ENCODE measurements around the gene RANBP1.

The RANBP1 gene

DNA sequence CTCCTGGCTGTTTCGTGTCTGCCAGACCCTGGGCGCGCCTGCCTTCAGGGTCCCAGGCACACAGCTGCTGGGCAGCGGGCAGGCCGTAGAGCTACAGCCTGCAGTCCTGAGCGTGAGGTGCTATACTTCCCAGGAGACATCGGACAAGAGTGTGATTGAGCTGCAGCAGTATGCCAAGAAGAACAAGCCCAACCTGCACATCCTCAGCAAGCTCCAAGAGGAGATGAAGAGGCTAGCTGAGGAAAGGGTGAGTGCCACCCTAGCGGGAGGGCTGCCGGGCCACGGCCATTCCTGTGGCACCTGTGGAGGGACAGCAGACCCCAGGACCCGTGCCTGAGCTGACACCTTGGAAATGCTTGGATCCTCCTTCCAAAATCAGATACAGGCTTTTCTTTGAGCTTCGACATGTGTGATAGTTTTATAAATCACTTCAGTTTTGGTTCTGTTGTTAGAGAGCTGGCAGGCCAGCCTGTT, 7.1 kb upstream of the RANBP1 start:
- ChIA-PET POLR2A (ENCODE audit: low non-redundant PET) (no interaction called here), CTCF (no interaction called here)
- TF ChIP-seq, protein P1, sequence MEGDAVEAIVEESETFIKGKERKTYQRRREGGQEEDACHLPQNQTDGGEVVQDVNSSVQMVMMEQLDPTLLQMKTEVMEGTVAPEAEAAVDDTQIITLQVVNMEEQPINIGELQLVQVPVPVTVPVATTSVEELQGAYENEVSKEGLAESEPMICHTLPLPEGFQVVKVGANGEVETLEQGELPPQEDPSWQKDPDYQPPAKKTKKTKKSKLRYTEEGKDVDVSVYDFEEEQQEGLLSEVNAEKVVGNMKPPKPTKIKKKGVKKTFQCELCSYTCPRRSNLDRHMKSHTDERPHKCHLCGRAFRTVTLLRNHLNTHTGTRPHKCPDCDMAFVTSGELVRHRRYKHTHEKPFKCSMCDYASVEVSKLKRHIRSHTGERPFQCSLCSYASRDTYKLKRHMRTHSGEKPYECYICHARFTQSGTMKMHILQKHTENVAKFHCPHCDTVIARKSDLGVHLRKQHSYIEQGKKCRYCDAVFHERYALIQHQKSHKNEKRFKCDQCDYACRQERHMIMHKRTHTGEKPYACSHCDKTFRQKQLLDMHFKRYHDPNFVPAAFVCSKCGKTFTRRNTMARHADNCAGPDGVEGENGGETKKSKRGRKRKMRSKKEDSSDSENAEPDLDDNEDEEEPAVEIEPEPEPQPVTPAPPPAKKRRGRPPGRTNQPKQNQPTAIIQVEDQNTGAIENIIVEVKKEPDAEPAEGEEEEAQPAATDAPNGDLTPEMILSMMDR (conservative IDR thresholded peaks at IDR 0.05; ENCODE audit: low read depth): no peak
- no peak for DNase-seq (ENCODE audit: low spot score)
- peak overlapping the region; percentile 87 for H3K27ac ChIP-seq

DNA sequence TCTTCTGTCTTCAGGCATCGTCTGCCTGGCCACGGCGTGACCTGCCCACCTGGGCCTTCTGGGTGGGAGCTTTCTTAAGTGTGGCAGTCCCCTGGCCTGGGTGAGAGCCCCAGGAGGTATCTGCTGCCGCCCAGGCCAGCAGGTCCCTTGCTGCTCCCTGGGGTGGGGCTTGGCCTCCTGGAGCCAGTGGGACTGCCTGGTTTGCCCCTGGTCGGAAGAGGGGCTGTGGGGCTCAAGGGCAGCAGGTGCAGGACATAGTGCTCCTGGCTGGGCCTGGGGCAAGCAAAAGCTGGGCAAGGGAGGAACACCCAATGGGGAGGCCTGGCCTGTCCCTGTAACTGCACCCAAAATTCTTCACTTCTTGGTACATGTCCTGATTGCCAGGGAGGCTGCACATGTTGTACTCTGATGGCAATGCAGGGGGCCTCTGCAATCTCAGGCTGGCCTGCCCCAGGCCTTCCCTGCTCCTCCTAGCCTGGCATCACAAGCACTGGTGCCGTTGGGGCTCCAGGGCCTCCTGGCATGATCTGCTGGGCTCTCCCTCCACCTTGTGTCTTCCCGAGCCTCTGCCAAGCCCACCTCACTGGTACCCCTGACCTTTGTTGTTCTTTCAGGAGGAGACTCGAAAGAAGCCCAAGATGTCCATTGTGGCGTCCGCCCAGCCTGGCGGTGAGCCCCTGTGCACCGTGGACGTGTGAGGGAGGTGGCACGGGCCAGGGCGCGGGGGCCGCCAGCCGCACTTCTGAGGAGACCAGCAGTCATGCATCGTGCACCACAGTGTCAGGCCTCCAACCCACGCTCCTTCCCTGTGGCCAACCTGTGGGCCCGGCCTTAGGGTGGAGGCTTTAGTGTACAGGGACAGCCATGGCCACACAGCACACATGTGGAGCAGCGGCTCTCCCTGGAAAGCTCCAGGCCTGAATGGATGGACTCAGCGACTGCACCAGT, 6.2 kb upstream of the RANBP1 start:
- H3K27ac ChIP-seq: peak overlapping the region; percentile 87
- ChIA-PET POLR2A (ENCODE audit: low non-redundant PET) (no interaction called here), CTCF (no interaction called here)
- no peak for DNase-seq (ENCODE audit: low spot score)
- TF ChIP-seq, protein P1 (conservative IDR thresholded peaks at IDR 0.05; ENCODE audit: low read depth): no peak

- POLR2A ChIA-PET (ENCODE audit: low non-redundant PET): no interaction called here
- CTCF ChIA-PET: no interaction called here
- DNase-seq (ENCODE audit: low spot score): no peak
- TF ChIP-seq, protein P1 (conservative IDR thresholded peaks at IDR 0.05; ENCODE audit: low read depth): no peak
- H3K27ac ChIP-seq: peak overlapping the region; percentile 87
Measured at GRCh38 chr22:20110359-20110985, 5.4 kb upstream of the RANBP1 start.

DNA sequence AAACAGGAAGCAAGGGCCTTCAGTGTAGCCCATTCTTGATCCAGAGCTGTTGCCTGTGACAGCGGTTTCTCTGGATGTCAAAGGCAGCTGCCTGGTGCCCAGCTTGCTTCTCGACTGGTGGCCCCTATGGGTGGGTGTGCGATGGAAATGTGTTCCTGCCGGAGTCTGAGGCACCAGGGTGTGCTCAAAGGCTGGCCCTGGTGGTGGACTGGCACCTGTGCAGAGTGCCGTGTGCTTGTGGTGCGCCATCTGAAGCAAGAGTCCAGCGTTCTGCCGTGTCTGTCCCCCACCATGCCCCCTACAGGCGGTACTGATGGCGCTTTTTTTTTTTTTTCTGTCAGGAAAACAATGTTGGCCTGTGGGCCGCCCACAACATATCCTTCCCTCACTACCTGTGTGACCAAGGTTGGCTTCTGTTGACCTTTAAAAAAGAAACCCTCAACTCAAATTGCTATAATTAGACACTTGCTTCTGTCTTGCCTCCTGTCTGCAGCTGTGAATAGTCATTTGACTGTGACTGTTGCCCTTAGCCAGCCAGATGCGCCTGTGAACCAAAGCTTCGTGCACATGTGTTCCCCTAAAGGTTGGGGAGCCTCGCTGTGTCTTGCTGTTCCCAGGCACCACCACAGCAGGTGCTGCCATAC, 4.7 kb upstream of the RANBP1 start:
- H3K27ac ChIP-seq: peak overlapping the region; percentile 87
- DNase-seq (ENCODE audit: low spot score): no peak
- TF ChIP-seq, protein P1 (conservative IDR thresholded peaks at IDR 0.05; ENCODE audit: low read depth): peak; percentile 37
- CTCF ChIA-PET: interaction anchor here (0.6 to 0.7 kb wide), 2 partner anchors 164 to 349 kb away, joined by 3 to 4 read pairs; no protein-coding TSS in a partner anchor
- POLR2A ChIA-PET (ENCODE audit: low non-redundant PET): interaction anchor here (0.6 kb wide), 1 partner anchor 10 kb away, joined by 3 read pairs; no protein-coding TSS in a partner anchor

- H3K27ac ChIP-seq: peak overlapping the region; percentile 87
- DNase-seq (ENCODE audit: low spot score): no peak
- TF ChIP-seq, protein P1 (conservative IDR thresholded peaks at IDR 0.05; ENCODE audit: low read depth): no peak
- ChIA-PET CTCF (interaction anchor here (0.6 to 0.7 kb wide), 2 partner anchors 165 to 350 kb away, joined by 3 to 4 read pairs; no protein-coding TSS in a partner anchor), POLR2A (ENCODE audit: low non-redundant PET) (interaction anchor here (0.6 kb wide), 1 partner anchor 11 kb away, joined by 3 read pairs; no protein-coding TSS in a partner anchor)
Measured at GRCh38 chr22:20111689-20112622, 3.9 kb upstream of the RANBP1 start.

Data from RWPE1 (cell line).